ENCODE data around the gene C2CD5.

The C2CD5 gene

GRCh38 chr12:22536346-22536945 is 7.9 kb downstream of the C2CD5 start:
- DNase-seq (ENCODE audit: low read depth) = no peak
- TF ChIP-seq CTCF (IDR thresholded peaks at IDR 0.05; ENCODE audit: insufficient read depth, low read depth, low read length, missing control alignments) = no peak
- H3K4me3 ChIP-seq (ENCODE audit: low read length) = no peak overlapping the region

GRCh38 chr12:22535478-22535877 is 8.9 kb downstream of the C2CD5 start:
- no peak for TF ChIP-seq CTCF (IDR thresholded peaks at IDR 0.05; ENCODE audit: insufficient read depth, low read depth, low read length, missing control alignments)
- no peak for DNase-seq (ENCODE audit: low read depth)
- H3K4me3 ChIP-seq (ENCODE audit: low read length) = no peak overlapping the region

GRCh38 chr12:22535038-22535437 is 9.3 kb downstream of the C2CD5 start:
- TF ChIP-seq CTCF (IDR thresholded peaks at IDR 0.05; ENCODE audit: insufficient read depth, low read depth, low read length, missing control alignments) = no peak
- no peak for DNase-seq (ENCODE audit: low read depth)
- no peak overlapping the region for H3K4me3 ChIP-seq (ENCODE audit: low read length)

- no peak overlapping the region for H3K4me3 ChIP-seq (ENCODE audit: low read length)
- no peak for TF ChIP-seq CTCF (IDR thresholded peaks at IDR 0.05; ENCODE audit: insufficient read depth, low read depth, low read length, missing control alignments)
- no peak for DNase-seq (ENCODE audit: low read depth)
Observed at GRCh38 chr12:22533155-22533554, 11.2 kb downstream of the C2CD5 start.

- DNase-seq (ENCODE audit: low read depth) = no peak
- no peak overlapping the region for H3K4me3 ChIP-seq (ENCODE audit: low read length)
- TF ChIP-seq CTCF (IDR thresholded peaks at IDR 0.05; ENCODE audit: insufficient read depth, low read depth, low read length, missing control alignments) = no peak
Observed at GRCh38 chr12:22532317-22532716, 12.0 kb downstream of the C2CD5 start.

GRCh38 chr12:22531205-22531604 is 13.1 kb downstream of the C2CD5 start:
- TF ChIP-seq CTCF (IDR thresholded peaks at IDR 0.05; ENCODE audit: insufficient read depth, low read depth, low read length, missing control alignments) = no peak
- no peak for DNase-seq (ENCODE audit: low read depth)
- no peak overlapping the region for H3K4me3 ChIP-seq (ENCODE audit: low read length)

Data from epithelial cell of esophagus (primary cell).